Progenitor cell of endocrine pancreas (in vitro differentiated cells): Measurements from ENCODE around the gene ANKRD45. TPM values are rescaled to one million over a fixed set of nuclear protein-coding genes. Genes with fewer than 3 reads are reported as not detected.
A peak's percentile ranks its signal among the peaks of the same experiment; 100 is the strongest.
"Not testable (repeated sequence)": the region's sequence is repeated elsewhere in the genome, so short reads cannot be mapped to it uniquely, and the experiment has no call there.

Experiments
- DNase-seq: peaks from one replicate; pipeline ENCODE4 v3.0.0; 2021; ENCODE audit warnings: low spot score; ENCODE audit not compliant: unreplicated experiment
- H3K27ac Mint-ChIP-seq: 2 replicates; pipeline ENCODE4 v1.8.0; 2021; ENCODE audit warnings: mild to moderate bottlenecking, moderate library complexity, mixed read lengths
- H3K27me3 Mint-ChIP-seq: 2 replicates; pipeline ENCODE4 v1.8.0; 2021; ENCODE audit warnings: mixed read lengths
- H3K36me3 Mint-ChIP-seq: 2 replicates; pipeline ENCODE4 v1.8.0; 2022; ENCODE audit warnings: mixed read lengths; ENCODE audit not compliant: insufficient read depth
- H3K4me1 Mint-ChIP-seq: 2 replicates; pipeline ENCODE4 v1.8.0; 2021; ENCODE audit warnings: low read depth, mixed read lengths
- H3K4me3 Mint-ChIP-seq: 2 replicates; pipeline ENCODE4 v1.8.0; 2021; ENCODE audit warnings: low read depth, mild to moderate bottlenecking, moderate library complexity, mixed read lengths
- H3K9me3 Mint-ChIP-seq: 2 replicates; pipeline ENCODE4 v1.8.0; 2021; ENCODE audit warnings: low read depth, mixed read lengths
- total RNA-seq: library from RNA; stranded (reverse); gene quantifications from 2 replicates; pipeline ENCODE4 v1.2.1, GENCODE V29; 2021
- TF ChIP-seq, protein P1 (sequence below): fragments of 200-600 bp; sonication (generic); IDR thresholded peaks from one replicate; pipeline ENCODE4 v1.5.0; 2021; ENCODE audit warnings: antibody characterized with exemption, mild to moderate bottlenecking; ENCODE audit not compliant: unreplicated experiment

ANKRD45 gene
- total RNA-seq, 1 donor from 2014 or later, result 1.2 TPM

DNA sequence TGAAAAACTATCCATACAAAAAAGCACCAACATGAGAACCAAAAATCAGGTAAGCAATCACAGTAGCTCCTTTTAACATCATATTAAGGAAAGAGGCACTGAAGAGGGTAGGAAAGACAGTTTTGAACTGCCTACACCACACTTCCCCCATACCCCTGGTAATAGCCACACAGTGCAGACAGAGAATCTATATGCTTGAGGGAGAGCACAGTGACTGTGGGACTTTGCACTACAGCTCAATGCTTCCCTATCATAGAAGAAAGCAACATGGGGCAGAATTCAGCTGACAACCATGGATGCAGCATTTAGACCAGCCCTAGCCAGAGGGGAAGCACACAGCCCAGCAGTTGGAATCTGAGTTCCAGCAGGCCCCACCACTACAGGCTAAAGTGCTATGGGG is 42.4 kb downstream of the ANKRD45 start:
- Mint-ChIP-seq H3K4me1 (peaks cover 2% of the 10 kb centered on the region), H3K36me3 (peaks cover 1% of the 10 kb centered on the region), H3K4me3 (no peak overlapping the region), H3K27ac (no peak overlapping the region), H3K27me3 (no peaks in the 10 kb centered on the region), H3K9me3 (peaks cover 9% of the 10 kb centered on the region)
- DNase-seq, result no peak
- TF ChIP-seq, protein P1, sequence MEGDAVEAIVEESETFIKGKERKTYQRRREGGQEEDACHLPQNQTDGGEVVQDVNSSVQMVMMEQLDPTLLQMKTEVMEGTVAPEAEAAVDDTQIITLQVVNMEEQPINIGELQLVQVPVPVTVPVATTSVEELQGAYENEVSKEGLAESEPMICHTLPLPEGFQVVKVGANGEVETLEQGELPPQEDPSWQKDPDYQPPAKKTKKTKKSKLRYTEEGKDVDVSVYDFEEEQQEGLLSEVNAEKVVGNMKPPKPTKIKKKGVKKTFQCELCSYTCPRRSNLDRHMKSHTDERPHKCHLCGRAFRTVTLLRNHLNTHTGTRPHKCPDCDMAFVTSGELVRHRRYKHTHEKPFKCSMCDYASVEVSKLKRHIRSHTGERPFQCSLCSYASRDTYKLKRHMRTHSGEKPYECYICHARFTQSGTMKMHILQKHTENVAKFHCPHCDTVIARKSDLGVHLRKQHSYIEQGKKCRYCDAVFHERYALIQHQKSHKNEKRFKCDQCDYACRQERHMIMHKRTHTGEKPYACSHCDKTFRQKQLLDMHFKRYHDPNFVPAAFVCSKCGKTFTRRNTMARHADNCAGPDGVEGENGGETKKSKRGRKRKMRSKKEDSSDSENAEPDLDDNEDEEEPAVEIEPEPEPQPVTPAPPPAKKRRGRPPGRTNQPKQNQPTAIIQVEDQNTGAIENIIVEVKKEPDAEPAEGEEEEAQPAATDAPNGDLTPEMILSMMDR, result no peak

DNA sequence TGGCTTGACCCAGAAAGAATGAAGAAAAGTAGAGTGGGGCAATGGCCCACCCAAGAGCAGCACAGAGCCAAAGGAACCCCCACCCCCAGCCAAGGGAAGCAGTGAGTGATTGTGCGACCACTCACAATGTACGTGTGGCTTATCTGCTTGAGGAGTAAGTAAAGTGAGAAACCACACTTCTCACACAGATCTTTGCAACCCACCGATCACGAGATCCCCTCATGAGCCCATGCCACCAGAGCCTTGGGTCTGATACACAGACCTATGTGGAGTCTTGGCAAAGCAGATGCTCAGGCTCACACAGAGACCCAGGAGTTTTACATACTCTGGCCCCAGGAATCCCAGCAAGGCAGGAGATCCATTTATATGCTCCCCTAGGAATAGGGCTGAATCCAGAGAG is 52.8 kb downstream of the ANKRD45 start:
- no peak for DNase-seq
- peaks cover 11% of the 10 kb centered on the region for H3K36me3 Mint-ChIP-seq
- TF ChIP-seq, protein P1, result no peak
- no peak overlapping the region for H3K27ac Mint-ChIP-seq
- no peaks in the 10 kb centered on the region for H3K4me1 Mint-ChIP-seq
- H3K27me3 Mint-ChIP-seq, result no peaks in the 10 kb centered on the region
- H3K9me3 Mint-ChIP-seq, result peaks cover 38% of the 10 kb centered on the region
- H3K4me3 Mint-ChIP-seq, result no peak overlapping the region

DNA sequence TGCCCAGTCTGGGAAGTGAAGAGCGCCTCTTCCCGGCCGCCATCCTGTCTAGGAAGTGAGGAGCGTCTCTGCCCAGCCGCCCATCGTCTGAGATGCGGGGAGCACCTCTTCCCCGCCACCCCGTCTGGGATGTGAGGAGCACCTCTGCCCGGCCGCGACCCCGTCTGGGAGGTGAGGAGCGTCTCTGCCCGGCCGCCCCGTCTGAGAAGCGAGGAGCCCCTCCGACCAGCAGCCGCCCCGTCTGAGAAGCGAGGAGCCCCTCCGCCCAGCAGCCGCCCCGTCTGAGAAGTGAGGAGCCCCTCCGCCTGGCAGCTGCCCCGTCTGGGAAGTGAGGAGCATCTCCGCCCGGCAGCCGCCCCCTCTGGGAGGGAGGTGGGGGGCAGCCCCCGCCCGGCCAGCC is 56.6 kb downstream of the ANKRD45 start:
- DNase-seq, H3K4me1 Mint-ChIP-seq, H3K27me3 Mint-ChIP-seq, H3K27ac Mint-ChIP-seq, H3K4me3 Mint-ChIP-seq: not testable (repeated sequence)
- Mint-ChIP-seq H3K36me3 (peaks cover 11% of the 10 kb centered on the region), H3K9me3 (peaks cover 24% of the 10 kb centered on the region)

DNA sequence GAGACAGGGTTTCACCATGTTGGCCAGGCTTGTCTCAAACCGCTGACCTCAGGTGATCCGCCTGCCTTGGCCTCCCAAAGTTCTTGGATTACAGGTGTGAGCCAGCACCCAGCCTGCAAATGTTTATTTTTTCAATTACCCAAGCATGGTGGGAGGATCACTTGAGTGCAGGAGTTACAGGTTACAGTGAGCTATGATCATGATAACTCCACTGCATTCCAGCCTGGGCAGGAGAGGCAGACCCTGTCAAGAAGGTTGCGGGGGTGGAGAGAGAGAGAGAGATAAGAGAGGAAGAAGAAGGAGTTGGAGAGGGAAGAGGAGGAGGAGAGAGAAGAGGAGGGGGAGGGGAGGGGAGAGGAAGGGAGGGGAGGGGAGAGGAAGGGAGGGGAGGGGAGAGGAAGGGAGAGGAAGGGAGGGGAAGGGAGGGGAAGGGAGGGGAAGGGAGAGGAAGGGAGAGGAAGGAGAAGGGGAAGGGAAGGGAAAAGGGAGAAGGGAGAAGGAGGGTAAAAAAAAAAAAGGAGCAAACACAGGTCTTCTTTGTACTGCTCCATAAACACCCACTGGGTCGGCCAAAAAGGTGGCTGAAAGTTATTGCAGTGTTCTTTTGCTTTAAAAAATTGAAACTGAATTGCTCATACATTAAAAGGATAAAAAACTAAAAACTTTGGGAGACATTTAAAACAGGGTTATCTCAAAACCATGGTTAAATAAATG is 61.0 kb downstream of the ANKRD45 start:
- peaks cover 6% of the 10 kb centered on the region for H3K36me3 Mint-ChIP-seq

DNA sequence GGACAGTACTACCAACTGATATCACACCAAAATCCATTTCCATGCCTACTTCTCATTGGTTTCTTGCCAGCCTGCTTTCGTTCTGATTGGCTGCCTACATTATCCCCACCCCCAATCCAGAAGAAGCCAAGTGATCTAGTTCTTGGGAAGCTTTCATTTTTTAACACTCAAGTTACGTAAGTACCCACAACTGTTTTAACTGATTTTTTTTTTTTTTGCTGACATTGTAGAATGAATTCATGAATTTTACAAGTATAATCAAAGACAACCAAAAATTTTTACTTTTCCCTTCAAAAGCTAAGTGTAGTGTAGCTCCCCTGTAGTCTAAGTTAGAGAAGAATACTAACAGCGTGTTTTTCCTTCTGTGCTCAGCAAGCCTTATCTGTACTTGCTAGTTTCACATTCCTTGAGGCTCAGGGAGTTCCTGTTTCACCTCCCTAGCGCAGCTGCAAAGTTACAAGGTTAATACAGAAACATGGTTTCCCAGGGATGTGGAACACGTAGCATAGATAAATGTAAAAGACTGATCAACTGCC is 66.5 kb downstream of the ANKRD45 start, which contains the start of gene SLC9C2:
Gene SLC9C2 (minus strand): TSS at position 17 of the 536 bp plus-strand sequence. CDS start 1,296 bp downstream, outside the sequence.
- Mint-ChIP-seq H3K27me3 (no peaks in the 10 kb centered on the region), H3K36me3 (no peaks in the 10 kb centered on the region), H3K27ac (peak within 1 kb of the TSS; percentile 87), H3K4me3 (no peak within 1 kb of the TSS), H3K4me1 (peaks cover 8% of the 10 kb centered on the region), H3K9me3 (peaks cover 6% of the 10 kb centered on the region)
- DNase-seq, result no peak
- TF ChIP-seq, protein P1, result no peak

More for the DNA sequence above, 61.0 kb downstream of the ANKRD45 start:
- peaks cover 2% of the 10 kb centered on the region for H3K4me1 Mint-ChIP-seq
- DNase-seq, result no peak
- H3K9me3 Mint-ChIP-seq, result peaks cover 14% of the 10 kb centered on the region
- no peak overlapping the region for H3K4me3 Mint-ChIP-seq
- TF ChIP-seq, protein P1, result no peak
- H3K27ac Mint-ChIP-seq, result no peak overlapping the region
- H3K27me3 Mint-ChIP-seq, result no peaks in the 10 kb centered on the region

DNA sequence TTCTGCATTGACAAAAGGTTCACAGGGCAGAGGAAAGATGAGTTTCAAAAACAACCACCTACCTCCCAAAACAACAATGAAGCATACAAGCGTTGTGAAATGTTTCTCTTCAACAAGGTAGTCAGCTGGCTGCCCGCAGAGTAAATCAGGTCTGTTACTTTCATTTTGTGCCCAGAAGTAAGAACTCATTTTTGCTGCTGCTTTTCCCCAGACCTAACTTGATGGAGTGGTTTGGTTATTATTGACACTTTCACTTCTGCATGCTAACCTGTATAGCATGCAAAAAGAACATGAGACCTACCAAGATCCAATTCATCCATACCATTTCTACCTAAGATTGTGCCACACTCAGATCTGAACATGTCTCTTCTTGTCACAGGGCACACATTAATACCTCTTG is 68.1 kb downstream of the ANKRD45 start:
- Mint-ChIP-seq H3K27me3 (no peaks in the 10 kb centered on the region), H3K36me3 (no peaks in the 10 kb centered on the region), H3K4me3 (no peak overlapping the region), H3K9me3 (peaks cover 6% of the 10 kb centered on the region), H3K27ac (no peak overlapping the region), H3K4me1 (peaks cover 8% of the 10 kb centered on the region)
- no peak for DNase-seq
- TF ChIP-seq, protein P1, result no peak
